GM19023 (cell line): ENCODE data around the gene PPP1R13B.
A peak's percentile ranks its signal among the peaks of the same experiment; 100 is the strongest.

Source experiments
- ATAC-seq: cut with Tn5 transposase; IDR thresholded peaks from one replicate; pipeline ENCODE4 v1.9.1; 2021; ENCODE audit warnings: mild to moderate bottlenecking, moderate library complexity; ENCODE audit not compliant: unreplicated experiment

The PPP1R13B gene

GRCh38 chr14:103716091-103716801 lies 131.1 kb downstream of the PPP1R13B start:
- ATAC-seq, result no peak

- peak; percentile 95 for ATAC-seq
These were observed 132.0 kb downstream of the PPP1R13B start, which contains the start of the genes XRCC3 and ZFYVE21 for GRCh38 chr14:103715052-103716000. XRCC3 (minus strand) TSS chr14:103715451; CDS start chr14:103711087, 4,364 bp downstream. ZFYVE21 (plus strand) TSS chr14:103715810; CDS start chr14:103715842, 32 bp downstream.

- no peak for ATAC-seq
These were observed 133.2 kb downstream of the PPP1R13B start for GRCh38 chr14:103714063-103714724.

GRCh38 chr14:103713304-103714062 lies 133.9 kb downstream of the PPP1R13B start:
- no peak for ATAC-seq

GRCh38 chr14:103712633-103713247 lies 134.6 kb downstream of the PPP1R13B start:
- ATAC-seq, result no peak

GRCh38 chr14:103711516-103712431 lies 135.6 kb downstream of the PPP1R13B start:
- ATAC-seq, result no peak

- ATAC-seq, result no peak
These were observed 136.5 kb downstream of the PPP1R13B start for GRCh38 chr14:103710771-103711377.

- ATAC-seq, result no peak
These were observed 137.6 kb downstream of the PPP1R13B start for GRCh38 chr14:103709814-103710213.

GRCh38 chr14:103708750-103709187 lies 138.6 kb downstream of the PPP1R13B start:
- ATAC-seq, result no peak

GRCh38 chr14:103707329-103708263 lies 139.8 kb downstream of the PPP1R13B start:
- no peak for ATAC-seq

- ATAC-seq, result no peak
These were observed 140.6 kb downstream of the PPP1R13B start for GRCh38 chr14:103706551-103707328.

GRCh38 chr14:103705504-103706284 lies 141.7 kb downstream of the PPP1R13B start:
- ATAC-seq, result no peak

- ATAC-seq, result no peak
These were observed 142.3 kb downstream of the PPP1R13B start for GRCh38 chr14:103705118-103705503.

GRCh38 chr14:103704708-103705107 lies 142.7 kb downstream of the PPP1R13B start:
- ATAC-seq, result no peak

- no peak for ATAC-seq
These were observed 143.7 kb downstream of the PPP1R13B start for GRCh38 chr14:103703433-103704385.
